Measurements from ENCODE around the gene DENND5B.
"Not testable (repeated sequence)": the region's sequence is repeated elsewhere in the genome, so short reads cannot be mapped to it uniquely, and the experiment has no call there.

DENND5B gene

GRCh38 chr12:31386364-31386777 is 204.6 kb downstream of the DENND5B start:
- Histone ChIP-seq H3K36me3 (replicated peaks; ENCODE audit: low read depth, low read length) (peaks cover 7% of the 10 kb centered on the region), H3K4me2 (ENCODE audit: low read length) (no peak overlapping the region), H3K4me1 (ENCODE audit: low read length) (peaks cover 11% of the 10 kb centered on the region), H3K4me3 (ENCODE audit: low read length) (no peak overlapping the region), H3K79me2 (ENCODE audit: low read length) (no peaks in the 10 kb centered on the region), H3K27me3 (ENCODE audit: low read depth, low read length) (no peaks in the 10 kb centered on the region), H3K9ac (ENCODE audit: low read length) (no peak overlapping the region), H2AFZ (ENCODE audit: low read depth, low read length) (no peak overlapping the region), H3K27ac (ENCODE audit: low read length) (no peak overlapping the region), H4K20me1 (ENCODE audit: insufficient read depth, low read length) (no peaks in the 10 kb centered on the region), H3K9me3 (ENCODE audit: insufficient read depth, low read length) (no peaks in the 10 kb centered on the region)
- TF ChIP-seq EZH2phosphoT487 (IDR thresholded peaks at IDR 0.05; ENCODE audit: low read depth) (no peak), CTCF (IDR thresholded peaks at IDR 0.05; ENCODE audit: low read depth, low read length) (no peak)

GRCh38 chr12:31377210-31377609 is 213.7 kb downstream of the DENND5B start:
- H3K36me3 ChIP-seq (replicated peaks; ENCODE audit: low read depth, low read length); H3K4me2 ChIP-seq (ENCODE audit: low read length); H2AFZ ChIP-seq (ENCODE audit: low read depth, low read length); H3K9ac ChIP-seq (ENCODE audit: low read length); H3K4me3 ChIP-seq (ENCODE audit: low read length); H3K79me2 ChIP-seq (ENCODE audit: low read length); H4K20me1 ChIP-seq (ENCODE audit: insufficient read depth, low read length); H3K4me1 ChIP-seq (ENCODE audit: low read length); H3K27me3 ChIP-seq (ENCODE audit: low read depth, low read length); H3K9me3 ChIP-seq (ENCODE audit: insufficient read depth, low read length); H3K27ac ChIP-seq (ENCODE audit: low read length): not testable (repeated sequence)

- H3K27me3 ChIP-seq (ENCODE audit: low read depth, low read length); H3K9ac ChIP-seq (ENCODE audit: low read length); H2AFZ ChIP-seq (ENCODE audit: low read depth, low read length); H3K36me3 ChIP-seq (replicated peaks; ENCODE audit: low read depth, low read length); H4K20me1 ChIP-seq (ENCODE audit: insufficient read depth, low read length); H3K79me2 ChIP-seq (ENCODE audit: low read length); H3K4me1 ChIP-seq (ENCODE audit: low read length); H3K4me3 ChIP-seq (ENCODE audit: low read length); H3K9me3 ChIP-seq (ENCODE audit: insufficient read depth, low read length); H3K4me2 ChIP-seq (ENCODE audit: low read length); H3K27ac ChIP-seq (ENCODE audit: low read length): not testable (repeated sequence)
Measured at GRCh38 chr12:31375422-31375821, 215.5 kb downstream of the DENND5B start.

GRCh38 chr12:31371256-31371620 is 219.7 kb downstream of the DENND5B start:
- TF ChIP-seq EZH2phosphoT487 (IDR thresholded peaks at IDR 0.05; ENCODE audit: low read depth), result no peak
- TF ChIP-seq CTCF (IDR thresholded peaks at IDR 0.05; ENCODE audit: low read depth, low read length), result no peak
- Histone ChIP-seq H3K4me2 (ENCODE audit: low read length) (no peak overlapping the region), H3K36me3 (replicated peaks; ENCODE audit: low read depth, low read length) (no peaks in the 10 kb centered on the region), H3K9ac (ENCODE audit: low read length) (no peak overlapping the region), H3K27ac (ENCODE audit: low read length) (no peak overlapping the region), H3K27me3 (ENCODE audit: low read depth, low read length) (0 out of 2 replicates have a peak, but pooled peaks cover 5% of the 10 kb centered on the region), H3K4me3 (ENCODE audit: low read length) (no peak overlapping the region), H3K79me2 (ENCODE audit: low read length) (no peaks in the 10 kb centered on the region), H3K4me1 (ENCODE audit: low read length) (no peaks in the 10 kb centered on the region), H3K9me3 (ENCODE audit: insufficient read depth, low read length) (no peaks in the 10 kb centered on the region), H2AFZ (ENCODE audit: low read depth, low read length) (no peak overlapping the region), H4K20me1 (ENCODE audit: insufficient read depth, low read length) (no peaks in the 10 kb centered on the region)

- 0 out of 2 replicates have a peak overlapping the region, but pooled peaks have one; percentile 4 for H2AFZ ChIP-seq (ENCODE audit: low read depth, low read length)
- H3K9me3 ChIP-seq (ENCODE audit: insufficient read depth, low read length), result no peaks in the 10 kb centered on the region
- H4K20me1 ChIP-seq (ENCODE audit: insufficient read depth, low read length), result no peaks in the 10 kb centered on the region
- H3K27me3 ChIP-seq (ENCODE audit: low read depth, low read length), result 0 out of 2 replicates have a peak, but pooled peaks cover 5% of the 10 kb centered on the region
- no peak overlapping the region for H3K27ac ChIP-seq (ENCODE audit: low read length)
- H3K4me2 ChIP-seq (ENCODE audit: low read length), result no peak overlapping the region
- H3K4me1 ChIP-seq (ENCODE audit: low read length), result no peaks in the 10 kb centered on the region
- H3K9ac ChIP-seq (ENCODE audit: low read length), result no peak overlapping the region
- no peak for TF ChIP-seq CTCF (IDR thresholded peaks at IDR 0.05; ENCODE audit: low read depth, low read length)
- TF ChIP-seq EZH2phosphoT487 (IDR thresholded peaks at IDR 0.05; ENCODE audit: low read depth), result no peak
- no peaks in the 10 kb centered on the region for H3K36me3 ChIP-seq (replicated peaks; ENCODE audit: low read depth, low read length)
- H3K79me2 ChIP-seq (ENCODE audit: low read length), result no peaks in the 10 kb centered on the region
- H3K4me3 ChIP-seq (ENCODE audit: low read length), result no peak overlapping the region
Measured at GRCh38 chr12:31370531-31371255, 220.2 kb downstream of the DENND5B start.
